HG03060 (cell line): ENCODE data around the gene UGT1A10.

Experiments
- ATAC-seq: cut with Tn5 transposase; IDR thresholded peaks from one replicate; pipeline ENCODE4 v1.9.1; 2021; ENCODE audit warnings: low read depth, moderate number of reproducible peaks; ENCODE audit not compliant: unreplicated experiment

UGT1A10 gene

DNA sequence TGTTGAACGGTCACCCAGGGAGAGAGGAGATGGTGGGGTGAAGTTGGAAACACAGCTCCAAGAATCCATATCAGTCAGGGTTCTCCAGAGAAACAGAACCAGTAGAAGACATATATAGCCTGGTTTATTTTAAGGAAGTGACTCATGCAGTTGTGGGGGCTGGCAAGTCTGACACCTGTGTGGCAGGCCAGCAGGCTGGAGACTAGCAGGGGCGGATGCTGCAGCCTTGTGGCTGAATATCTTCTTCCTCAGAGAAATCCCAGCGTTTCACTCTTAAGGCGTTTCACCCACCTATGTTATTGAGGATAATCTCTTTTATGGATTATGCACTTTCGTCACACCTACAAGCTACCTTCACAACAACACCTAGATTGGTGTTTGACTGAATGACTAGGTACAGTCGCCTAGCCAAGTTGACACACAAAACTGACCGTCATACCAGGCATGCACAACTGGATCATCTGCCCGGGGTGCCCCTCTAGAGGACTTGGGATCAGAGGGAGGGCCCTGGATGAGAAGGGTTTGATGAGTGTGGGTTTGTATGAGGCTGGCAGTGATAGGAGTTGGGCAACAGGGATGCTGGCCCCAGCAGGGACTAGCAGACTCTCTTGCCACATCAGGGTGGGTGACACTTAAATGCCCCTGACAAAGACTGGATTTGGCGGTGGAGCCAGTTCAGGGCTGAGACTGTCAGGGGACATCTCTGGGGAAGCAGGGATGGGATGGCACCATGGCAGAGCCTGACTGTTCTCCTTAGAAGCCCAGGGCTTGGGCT lies 165.3 kb downstream of the UGT1A10 start:
- ATAC-seq = no peak

DNA sequence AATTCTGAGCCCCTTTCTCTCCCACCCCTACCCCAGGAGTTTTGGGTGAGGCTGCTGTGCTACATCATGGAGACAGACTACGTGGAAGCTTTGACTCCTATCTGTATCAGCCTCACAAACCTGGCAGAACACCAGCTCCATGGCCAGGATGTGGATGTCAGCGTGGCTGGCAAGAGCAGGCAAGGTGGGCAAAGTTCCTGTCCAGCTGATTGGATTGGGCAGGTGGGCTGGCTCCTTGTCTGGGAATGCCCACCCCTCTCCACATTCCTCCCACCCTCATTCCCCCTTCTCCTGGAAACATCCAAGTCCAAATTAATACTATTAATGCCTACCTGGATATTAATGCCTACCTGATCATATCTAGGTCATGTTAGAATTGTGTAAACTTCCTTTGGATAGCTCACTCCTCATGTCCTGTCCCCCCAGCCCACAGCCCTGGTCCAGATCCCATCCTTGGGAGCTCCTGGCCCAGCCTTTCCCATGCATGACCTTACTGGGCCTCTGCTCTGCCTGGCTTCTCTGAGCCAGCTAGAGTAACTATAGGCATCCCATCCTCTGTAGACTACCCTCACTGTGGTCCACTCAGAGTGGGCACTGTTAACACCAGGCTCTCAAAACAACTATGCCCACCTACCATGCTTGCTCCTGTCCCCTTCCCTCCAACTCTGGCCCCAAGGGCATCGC lies 166.0 kb downstream of the UGT1A10 start:
- no peak for ATAC-seq

DNA sequence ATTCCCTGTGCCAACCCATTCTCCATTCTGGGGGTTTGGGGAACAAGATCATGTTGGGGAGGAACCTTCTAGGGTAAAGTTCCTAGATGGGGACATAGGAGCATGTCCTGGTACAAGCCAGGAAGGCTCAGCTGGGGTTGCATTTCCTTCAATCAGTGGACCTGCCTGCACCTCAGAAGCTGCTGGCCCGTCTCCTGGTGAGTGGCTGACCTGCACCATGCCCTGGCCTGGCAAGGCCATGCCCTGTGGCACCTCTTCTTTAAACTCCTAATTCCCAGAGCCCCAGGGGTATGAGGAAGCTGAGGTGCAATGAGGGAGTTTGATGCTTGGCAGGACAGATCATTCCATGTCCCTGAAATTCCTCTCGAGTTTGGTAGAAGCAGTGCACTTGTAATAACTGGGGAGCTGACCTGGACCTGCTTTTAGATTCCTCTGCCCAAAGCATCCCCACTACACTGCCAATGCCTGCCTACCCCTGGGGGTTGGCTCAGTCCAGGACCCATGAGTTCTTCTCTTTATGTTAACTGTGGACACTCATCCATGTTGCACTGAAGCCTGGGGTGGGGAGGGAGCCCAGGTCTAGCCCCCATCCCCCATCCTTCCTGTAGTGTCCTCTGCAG lies 167.2 kb downstream of the UGT1A10 start:
- no peak for ATAC-seq

DNA sequence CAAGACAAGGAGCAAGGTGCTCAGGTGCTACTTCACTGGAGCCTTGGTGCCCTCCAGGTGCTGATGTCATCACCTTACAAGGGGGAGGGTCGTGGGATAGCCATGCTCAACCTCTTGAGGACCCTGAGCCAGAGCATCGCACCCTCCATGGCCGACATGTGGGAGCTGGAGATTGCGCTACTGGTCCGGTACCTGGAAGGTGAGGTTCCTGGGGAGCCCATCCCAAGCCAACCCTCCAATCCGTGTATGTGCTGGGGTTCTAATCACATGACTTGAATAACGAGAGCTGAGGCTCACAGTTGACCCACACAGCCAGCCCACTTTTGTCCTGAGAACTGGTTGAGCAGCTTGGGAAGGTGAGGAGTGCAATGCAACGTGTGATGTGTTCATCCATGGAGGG lies 167.7 kb downstream of the UGT1A10 start:
- no peak for ATAC-seq

DNA sequence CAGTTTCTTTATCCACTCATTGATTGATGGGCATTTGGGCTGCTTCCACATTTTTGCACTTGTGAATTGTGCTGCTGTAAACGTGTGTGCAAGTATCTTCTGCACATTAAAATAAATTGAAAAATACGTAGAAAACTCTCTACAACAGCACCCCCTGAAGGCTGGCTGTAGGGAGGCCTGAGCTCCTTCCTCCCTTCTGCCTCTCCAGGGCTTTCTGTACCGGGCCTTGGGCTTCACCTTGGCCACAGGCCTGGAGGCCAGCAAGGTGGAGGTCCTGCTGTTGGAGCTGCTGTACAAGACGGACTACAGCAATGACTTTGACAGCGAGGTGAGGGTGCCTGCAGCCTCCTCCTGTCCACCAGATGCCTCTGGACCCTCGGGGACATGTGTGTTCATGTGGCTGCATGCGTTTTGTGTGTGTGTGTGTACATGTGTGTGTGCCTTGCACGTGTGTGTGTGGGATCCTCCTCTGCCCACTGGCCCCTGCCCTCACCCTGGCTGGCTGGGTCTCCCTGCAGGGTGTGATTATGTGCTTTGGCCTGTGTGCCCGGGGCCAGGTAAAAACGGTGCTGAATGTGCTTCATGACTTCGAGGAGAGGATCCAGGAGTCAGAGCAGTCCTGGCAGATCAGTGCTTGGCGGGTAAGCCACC lies 171.1 kb downstream of the UGT1A10 start:
- ATAC-seq = no peak

DNA sequence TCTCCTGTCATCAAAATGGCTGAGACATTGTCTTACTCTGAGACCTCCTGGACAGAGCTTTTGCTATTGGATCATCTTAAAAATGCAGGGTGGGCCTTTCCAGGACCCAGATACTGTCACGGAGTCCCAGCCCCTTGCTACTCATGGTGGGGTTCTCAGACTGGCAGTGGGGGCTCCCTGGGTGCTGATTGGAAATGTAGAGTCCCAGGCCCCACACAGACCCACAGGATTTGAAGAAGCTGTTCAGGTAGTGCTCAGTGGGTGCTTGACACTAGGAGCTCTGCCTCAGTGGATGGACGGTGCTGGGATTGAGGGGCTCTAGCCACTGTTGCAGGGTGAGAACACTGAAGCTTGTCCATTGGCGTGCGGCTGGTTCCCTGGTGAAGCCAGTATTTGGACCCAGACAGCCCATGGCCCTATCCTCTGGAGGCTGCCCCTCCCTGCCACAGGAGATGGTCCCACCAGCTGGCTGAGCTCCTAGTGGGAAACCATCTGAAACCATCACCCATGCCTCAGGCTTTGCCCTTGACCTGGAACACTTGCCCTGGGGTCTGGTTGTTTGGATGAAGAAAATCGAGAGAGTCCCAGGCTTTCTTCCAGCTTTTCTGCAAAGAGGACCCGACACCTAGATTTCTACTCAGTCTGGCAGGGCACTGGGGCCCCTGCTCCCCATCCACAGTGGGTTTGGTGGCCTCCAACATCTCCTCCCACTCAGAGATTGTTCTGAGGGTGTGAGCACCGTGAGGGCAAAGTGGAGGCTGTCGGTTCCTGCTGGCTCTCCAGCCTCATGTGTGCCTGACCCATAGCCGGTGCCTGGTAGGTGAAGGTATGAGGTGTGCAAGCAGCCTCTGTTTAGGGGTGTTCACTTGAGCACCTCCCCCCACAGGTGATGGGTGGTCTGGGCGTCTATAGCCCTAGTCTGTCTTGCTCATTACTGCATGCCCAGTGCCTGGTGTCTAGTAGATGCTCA lies 172.0 kb downstream of the UGT1A10 start:
- no peak for ATAC-seq

DNA sequence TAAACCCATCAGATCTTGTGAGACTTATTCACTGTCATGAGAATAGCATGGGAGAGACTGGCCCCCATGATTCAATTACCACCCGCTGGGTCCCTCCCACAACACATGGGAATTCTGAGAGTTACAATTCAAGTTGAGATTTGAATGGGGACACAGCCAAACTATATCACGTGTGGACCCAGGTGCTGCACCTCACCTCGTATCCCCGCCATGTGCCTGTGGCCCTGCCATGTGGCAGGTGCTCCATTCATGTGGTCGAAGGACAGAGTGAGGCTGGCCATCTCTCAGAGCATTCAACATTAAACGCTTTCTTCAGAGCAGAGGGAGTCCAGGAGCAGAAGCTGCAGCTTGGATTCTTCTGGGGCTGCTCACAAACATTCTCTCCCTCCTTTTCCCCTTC lies 174.1 kb downstream of the UGT1A10 start:
- ATAC-seq = no peak

DNA sequence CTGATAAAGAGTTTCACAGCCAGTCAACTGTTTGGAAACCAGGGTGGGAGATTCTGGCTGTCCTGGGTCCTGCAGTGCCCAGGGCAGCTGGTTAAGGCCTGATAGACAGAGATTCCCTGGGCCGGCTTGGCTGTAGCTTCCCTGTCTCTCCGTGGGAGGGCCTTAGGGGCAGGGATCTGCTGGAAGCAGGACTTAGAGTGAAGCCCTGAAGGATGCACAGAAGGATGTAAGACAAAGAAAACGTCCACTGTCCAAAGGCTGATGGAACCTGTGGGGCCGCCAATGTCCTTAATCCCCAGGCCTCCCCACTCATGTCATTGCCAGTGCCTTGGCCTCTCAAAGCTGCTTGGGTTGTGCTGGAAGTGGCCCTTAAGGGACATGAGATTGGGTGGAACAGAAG lies 174.8 kb downstream of the UGT1A10 start:
- no peak for ATAC-seq

DNA sequence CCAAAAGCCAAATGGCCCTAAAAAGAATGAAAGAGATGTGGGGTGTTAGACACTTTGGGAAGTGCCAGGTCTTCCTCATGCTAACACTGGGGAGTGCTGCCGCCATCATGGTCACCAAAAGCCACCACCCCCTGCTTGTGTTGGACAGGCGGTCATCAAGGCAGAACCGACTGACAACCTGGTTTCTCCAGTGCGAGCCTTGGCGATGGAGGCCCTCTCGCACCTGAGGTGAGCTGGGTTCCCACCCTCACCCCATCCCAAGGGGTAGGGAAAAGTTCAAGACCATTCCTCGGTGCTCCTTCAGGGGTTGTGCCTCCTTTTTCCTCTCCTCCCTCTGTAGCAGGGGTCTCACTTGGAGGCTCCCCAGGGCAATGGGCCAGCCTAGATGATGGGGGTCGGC lies 175.5 kb downstream of the UGT1A10 start:
- no peak for ATAC-seq

DNA sequence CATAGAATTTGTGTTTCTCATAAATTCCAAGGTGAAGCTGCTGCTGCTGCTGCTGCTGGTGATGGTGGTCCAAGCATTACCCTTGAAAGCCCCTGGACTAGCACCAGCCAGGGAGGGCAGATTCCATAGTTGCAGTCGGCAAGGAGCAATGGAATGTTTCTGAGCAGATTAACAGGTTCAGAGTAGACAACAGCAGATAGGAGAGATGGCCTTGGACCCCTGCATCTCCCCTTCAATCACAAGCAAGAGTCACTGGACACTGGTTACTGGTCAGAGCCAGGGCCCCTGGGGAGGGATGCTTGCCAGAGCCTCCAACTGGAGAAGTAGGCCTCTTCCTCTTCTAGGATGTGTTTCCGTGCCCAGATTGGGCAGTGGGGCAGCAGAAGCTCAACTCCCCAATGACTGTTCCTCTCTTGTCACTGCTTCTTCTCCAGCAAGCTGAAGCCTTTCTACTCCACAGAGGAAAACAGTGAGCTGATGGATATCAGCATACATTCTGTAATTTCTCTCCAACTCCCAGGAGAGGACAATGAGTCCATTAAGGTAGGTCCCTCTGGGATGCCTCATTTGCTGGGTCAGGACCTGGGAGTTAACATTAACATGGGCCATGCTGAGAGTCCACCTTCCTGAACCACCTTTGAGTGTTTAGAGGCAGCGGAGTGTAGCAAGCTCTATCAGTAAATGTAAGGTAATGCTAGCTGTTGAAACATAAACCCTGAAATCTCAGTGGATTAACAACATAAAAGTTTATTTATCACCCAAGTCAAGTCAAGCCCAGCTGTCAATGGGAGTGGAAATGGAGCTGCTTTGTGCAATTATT lies 177.2 kb downstream of the UGT1A10 start:
- ATAC-seq = no peak

DNA sequence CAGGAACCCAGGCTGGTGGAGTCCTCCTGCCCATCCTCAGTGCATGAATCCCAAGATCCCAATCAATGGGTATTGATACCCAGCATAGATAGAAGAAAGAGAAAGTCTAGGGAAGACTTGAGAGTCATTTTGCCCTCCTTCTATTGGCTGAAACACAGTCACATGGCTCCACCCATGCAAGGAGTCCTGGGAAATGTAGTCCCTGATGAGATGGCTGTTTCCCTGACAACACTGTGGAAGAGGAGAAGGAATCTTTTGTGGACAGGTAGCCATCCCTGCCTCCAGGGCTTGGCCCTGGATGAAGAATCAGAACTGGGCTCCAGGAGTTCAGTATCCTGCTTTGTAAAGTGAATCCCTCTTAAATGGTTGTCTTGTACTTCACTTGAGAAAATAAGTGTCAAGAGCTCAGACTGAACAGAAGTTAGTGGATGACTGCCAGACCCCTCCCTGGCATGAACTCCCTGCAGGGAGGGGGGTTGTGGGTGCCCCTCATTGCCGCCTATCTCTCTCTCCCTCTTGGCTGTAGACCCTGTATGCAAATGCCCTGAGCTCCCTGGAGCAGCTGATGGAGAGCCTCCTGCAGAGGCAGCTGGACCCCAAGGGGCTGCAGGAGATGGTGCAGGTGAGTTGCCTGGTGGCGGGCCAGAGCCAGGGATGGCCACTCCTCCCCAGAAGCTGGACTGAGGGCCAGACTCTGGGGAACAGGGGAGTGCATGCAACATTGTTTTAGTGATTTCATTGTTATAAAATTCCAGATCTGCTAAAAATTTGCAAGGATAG lies 178.0 kb downstream of the UGT1A10 start:
- no peak for ATAC-seq

DNA sequence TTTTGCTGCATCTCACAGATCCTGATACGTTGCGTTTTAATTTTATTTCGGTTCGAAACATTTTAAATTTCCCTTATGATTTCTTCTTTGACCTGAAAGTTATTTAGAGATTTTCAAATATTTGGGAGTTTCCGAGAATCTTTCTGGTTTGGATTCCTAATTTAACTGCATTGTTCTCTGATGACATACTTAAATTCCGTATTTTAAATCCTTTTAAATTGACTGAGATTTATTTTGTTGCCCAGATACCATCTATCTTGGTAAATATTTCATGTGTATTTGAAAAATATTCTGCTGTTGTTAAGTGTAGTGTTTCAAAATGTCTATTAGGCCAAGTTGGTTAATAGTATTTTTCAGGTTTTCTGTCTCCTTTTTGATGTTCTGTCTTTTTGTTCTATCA lies 179.6 kb downstream of the UGT1A10 start:
- ATAC-seq = no peak

DNA sequence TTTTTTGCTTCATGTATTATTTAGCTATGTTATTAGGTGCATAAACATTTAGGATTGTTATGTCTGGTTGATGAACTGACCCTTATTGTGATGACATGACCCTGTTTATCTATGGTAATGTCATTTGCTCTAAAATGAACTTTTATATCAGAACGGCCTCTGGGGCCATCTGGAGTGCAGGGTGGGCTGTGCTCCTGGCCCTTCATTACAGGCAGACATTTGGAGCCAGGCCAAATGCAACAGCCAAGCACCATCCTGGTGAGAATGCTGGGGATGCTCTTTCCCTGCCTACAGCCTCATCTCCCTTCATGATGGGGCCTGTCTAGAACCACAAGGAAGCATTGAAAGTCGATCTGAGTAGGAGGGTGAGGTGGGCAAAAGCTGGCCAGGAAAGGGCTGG lies 180.1 kb downstream of the UGT1A10 start:
- no peak for ATAC-seq

DNA sequence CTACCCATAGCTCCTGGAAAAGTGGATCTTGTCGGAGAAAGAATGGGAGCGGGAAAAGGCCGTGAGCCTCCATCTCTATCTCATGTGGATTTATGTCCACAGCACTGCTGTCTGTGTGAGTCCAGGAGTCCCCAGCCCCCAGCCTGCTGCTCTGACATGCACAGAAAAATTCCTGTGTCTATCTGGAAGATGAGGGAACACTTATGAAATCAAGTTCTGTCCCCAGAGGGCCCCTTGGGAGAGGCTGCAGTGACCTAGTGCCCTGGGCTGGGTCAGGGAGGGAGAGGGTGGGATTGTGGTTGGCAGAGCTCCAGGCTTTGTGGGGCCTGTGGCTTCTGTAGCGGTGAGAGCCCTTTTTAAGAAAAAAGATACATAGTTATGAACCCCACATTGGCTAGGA lies 180.5 kb downstream of the UGT1A10 start:
- no peak for ATAC-seq

DNA sequence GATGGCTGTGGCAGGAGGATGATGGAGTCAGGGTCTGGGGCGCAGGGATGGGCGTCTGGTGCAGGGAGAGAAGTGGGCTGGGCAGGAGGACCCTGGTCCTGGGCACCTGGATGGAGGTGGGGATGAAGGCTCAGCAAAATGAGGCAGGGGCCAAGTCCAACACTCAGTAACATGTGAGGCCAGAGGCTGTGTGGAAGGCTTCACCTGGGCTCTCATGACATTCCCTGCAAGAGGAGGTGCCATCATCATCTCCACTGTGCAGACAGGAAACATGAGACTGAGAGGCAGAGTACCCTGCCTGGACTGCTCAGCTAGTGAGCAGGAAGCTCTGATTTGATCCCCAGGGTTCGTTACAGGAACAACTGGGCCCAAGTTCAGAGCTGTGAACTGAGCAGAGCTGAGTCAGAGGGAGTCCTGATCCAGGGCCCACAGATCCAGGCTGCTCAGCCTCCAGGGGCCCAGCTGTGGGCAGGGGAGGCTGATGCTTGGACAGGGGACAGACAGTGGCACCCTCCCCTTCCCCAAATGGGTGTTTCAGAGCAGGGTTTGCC lies 181.2 kb downstream of the UGT1A10 start:
- ATAC-seq = no peak

DNA sequence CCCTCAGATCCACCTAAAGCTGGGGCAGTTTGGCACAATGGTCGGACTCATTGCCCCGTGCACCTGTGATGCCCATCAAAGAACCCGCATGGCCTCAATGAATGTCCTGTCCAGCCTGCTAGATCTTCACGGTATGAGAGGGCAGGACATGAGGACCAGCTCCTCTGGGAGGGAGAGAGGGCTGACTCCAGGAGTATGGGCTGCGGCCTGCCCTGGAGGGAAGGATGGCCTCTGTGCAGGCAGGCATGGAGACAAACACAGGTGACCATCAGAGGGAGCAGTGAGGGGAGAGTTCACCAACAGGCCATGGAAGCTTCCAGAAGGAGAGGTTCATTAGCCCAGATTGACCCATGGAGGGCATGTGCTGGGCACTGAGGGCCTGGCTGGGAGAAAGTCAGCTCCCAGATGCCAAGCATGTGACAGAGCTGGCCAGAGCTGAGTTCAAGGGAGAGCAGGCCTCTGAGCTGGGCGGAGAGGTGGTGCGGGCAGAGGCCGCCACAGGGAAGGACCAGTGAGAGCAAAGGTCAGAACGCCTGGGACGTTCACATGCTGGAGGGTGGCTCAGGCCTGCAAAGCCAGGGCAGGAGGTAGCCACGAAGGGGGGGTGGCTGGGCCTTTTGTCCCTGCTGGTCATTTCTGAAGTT lies 181.9 kb downstream of the UGT1A10 start:
- ATAC-seq = no peak

DNA sequence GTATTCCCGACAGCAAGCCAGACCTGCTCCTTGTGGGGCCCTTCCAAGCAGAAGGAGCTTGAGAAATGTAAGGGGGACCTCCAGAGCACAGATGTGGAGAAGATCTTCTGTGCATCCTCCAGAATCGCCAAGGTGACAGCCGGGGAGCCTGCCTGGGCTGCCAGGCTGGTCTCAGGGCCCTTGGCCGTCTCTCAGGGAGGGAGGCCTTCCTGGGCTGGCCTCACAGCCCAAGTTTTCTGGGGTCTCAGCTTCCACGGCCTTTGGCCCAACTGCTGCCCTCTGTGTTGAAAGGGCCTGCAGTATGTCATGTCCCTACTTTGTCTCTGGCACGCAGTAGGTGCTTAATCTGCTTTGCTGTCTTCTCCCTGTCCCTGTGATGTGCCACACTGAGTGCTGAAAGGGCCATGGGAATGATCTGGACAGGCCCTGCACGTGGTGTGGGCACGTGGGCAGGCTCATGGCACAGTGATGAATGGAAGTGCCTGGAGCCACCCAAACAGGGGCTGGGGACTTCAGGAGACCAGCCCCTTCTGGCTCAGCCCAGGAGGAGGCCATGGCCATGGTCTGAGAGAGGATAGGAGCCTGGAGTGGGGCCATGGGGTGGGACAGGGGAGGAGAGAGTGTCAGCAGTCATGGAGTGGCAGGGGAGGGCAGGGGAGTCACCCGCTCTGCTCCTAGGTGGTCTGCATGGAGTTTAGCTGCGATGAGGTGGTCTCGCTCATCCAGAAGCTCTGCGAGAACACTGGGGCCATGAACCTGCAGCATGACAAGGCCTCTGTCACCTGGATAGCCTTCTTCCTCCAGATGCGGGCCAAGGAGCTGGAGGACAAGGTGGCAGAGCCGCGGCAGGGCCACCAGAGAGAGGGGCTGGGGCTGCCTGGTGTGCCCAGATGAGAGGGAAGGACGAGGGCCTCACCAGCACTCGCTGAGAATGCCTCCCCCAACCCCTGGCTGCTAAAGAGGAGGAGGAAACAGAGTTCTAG lies 182.7 kb downstream of the UGT1A10 start:
- no peak for ATAC-seq
